Tibial nerve (tissue), 4 donors: ENCODE measurements around the gene CAMTA1.

Experiments used
- EP300 ChIP-seq, 2 donors: sonication (generic); formaldehyde crosslinking; IDR thresholded peaks; one replicate each; pipeline ENCODE4 v1.6.1; 2017; ENCODE audit warnings: antibody characterized with exemption in 2 of 2, mild to moderate bottlenecking in 1 of 2
- POLR2A ChIP-seq, 2 donors: fragments of 450-650 bp; IDR thresholded peaks; one replicate each; pipeline ENCODE4 v1.6.1; 2017; ENCODE audit warnings: antibody characterized with exemption in 2 of 2, mild to moderate bottlenecking in 2 of 2, moderate library complexity in 2 of 2
- TF ChIP-seq, protein P1 (sequence below), 5 experiments: fragments of 200-600 bp in 3 of 5; fragments of 450-650 bp in 2 of 5; sonication (generic) in 3 of 5; IDR thresholded peaks; one replicate each; pipeline ENCODE4 v1.5.1; 2016 to 2019; ENCODE audit warnings: antibody characterized with exemption in 5 of 5, mild to moderate bottlenecking in 3 of 5, moderate library complexity in 2 of 5

- no peak for TF ChIP-seq POLR2A (IDR thresholded peaks at IDR 0.05)
- TF ChIP-seq, protein P1, sequence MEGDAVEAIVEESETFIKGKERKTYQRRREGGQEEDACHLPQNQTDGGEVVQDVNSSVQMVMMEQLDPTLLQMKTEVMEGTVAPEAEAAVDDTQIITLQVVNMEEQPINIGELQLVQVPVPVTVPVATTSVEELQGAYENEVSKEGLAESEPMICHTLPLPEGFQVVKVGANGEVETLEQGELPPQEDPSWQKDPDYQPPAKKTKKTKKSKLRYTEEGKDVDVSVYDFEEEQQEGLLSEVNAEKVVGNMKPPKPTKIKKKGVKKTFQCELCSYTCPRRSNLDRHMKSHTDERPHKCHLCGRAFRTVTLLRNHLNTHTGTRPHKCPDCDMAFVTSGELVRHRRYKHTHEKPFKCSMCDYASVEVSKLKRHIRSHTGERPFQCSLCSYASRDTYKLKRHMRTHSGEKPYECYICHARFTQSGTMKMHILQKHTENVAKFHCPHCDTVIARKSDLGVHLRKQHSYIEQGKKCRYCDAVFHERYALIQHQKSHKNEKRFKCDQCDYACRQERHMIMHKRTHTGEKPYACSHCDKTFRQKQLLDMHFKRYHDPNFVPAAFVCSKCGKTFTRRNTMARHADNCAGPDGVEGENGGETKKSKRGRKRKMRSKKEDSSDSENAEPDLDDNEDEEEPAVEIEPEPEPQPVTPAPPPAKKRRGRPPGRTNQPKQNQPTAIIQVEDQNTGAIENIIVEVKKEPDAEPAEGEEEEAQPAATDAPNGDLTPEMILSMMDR (IDR thresholded peaks at IDR 0.05) = no peak
- no peak for TF ChIP-seq EP300 (IDR thresholded peaks at IDR 0.05)
Measured at GRCh38 chr1:7040969-7041695, 255.9 kb downstream of the CAMTA1 start.
